RWPE1 (cell line): ENCODE data around the gene OGFOD2.

ENCODE experiments used
- CTCF ChIA-PET: fragments of 350-600 bp; sonication (Branson Sonifier 250); formaldehyde crosslinking; extraction: SDS; loops from one replicate; lab custom pipeline; 2021; lab: Yijun Ruan, JAX
- POLR2A ChIA-PET: fragments of 400-600 bp; formaldehyde crosslinking; extraction: SDS; loops from one replicate; lab custom pipeline; 2020; ENCODE audit warnings: antibody characterized with exemption; ENCODE audit not compliant: low non-redundant PET; lab: Yijun Ruan, JAX
- DNase-seq: peaks from one replicate; pipeline ENCODE4 v3.0.0; 2012; ENCODE audit warnings: low spot score
- H3K27ac ChIP-seq: fragments of 450-650 bp; 2 replicates; pipeline ENCODE4 v1.5.1; 2017
- CTCF ChIP-seq: fragments of 450-650 bp; conservative IDR thresholded peaks from 2 replicates; pipeline ENCODE4 v1.5.1; 2017; ENCODE audit warnings: low read depth, mild to moderate bottlenecking

Gene OGFOD2

GRCh38 chr12:122985338-122986257 lies 10.6 kb downstream of the OGFOD2 start:
- TF ChIP-seq CTCF: no peak
- H3K27ac ChIP-seq: peak overlapping the region; percentile 97
- DNase-seq: no peak
- ChIA-PET POLR2A (no interaction called here), CTCF (no interaction called here)

- ChIA-PET POLR2A (no interaction called here), CTCF (no interaction called here)
- no peak for TF ChIP-seq CTCF
- no peak for DNase-seq
- H3K27ac ChIP-seq: no peak overlapping the region
These were observed 11.3 kb downstream of the OGFOD2 start for GRCh38 chr12:122986258-122986871.

GRCh38 chr12:122987086-122987951 lies 12.3 kb downstream of the OGFOD2 start:
- no peak overlapping the region for H3K27ac ChIP-seq
- ChIA-PET CTCF (no interaction called here), POLR2A (no interaction called here)
- no peak for DNase-seq
- no peak for TF ChIP-seq CTCF

GRCh38 chr12:122988036-122988435 lies 13.0 kb downstream of the OGFOD2 start:
- DNase-seq: no peak
- H3K27ac ChIP-seq: no peak overlapping the region
- ChIA-PET POLR2A (no interaction called here), CTCF (no interaction called here)
- TF ChIP-seq CTCF: no peak

GRCh38 chr12:122988612-122989212 lies 13.7 kb downstream of the OGFOD2 start:
- ChIA-PET CTCF (interaction anchor here (0.7 kb wide), 1 partner anchor 107 kb away, joined by 8 read pairs; no protein-coding TSS in a partner anchor), POLR2A (no interaction called here)
- no peak for DNase-seq
- H3K27ac ChIP-seq: no peak overlapping the region
- TF ChIP-seq CTCF: no peak
